C4-2B (cell line): ENCODE results near the gene C19orf85.
"Not testable (repeated sequence)": the region's sequence is repeated elsewhere in the genome, so short reads cannot be mapped to it uniquely, and the experiment has no call there.

Experiments
- H3K27ac ChIP-seq: fragments of 450-650 bp; 2 replicates; pipeline ENCODE4 v1.5.1; 2017
- ZFX ChIP-seq: fragments of 450-650 bp; IDR thresholded peaks from 2 replicates; pipeline ENCODE4 v1.6.1; 2017
- TF ChIP-seq, protein P1 (sequence below): fragments of 450-650 bp; conservative IDR thresholded peaks from 2 replicates; pipeline ENCODE4 v1.5.1; 2017; ENCODE audit warnings: mild to moderate bottlenecking

The C19orf85 gene

DNA sequence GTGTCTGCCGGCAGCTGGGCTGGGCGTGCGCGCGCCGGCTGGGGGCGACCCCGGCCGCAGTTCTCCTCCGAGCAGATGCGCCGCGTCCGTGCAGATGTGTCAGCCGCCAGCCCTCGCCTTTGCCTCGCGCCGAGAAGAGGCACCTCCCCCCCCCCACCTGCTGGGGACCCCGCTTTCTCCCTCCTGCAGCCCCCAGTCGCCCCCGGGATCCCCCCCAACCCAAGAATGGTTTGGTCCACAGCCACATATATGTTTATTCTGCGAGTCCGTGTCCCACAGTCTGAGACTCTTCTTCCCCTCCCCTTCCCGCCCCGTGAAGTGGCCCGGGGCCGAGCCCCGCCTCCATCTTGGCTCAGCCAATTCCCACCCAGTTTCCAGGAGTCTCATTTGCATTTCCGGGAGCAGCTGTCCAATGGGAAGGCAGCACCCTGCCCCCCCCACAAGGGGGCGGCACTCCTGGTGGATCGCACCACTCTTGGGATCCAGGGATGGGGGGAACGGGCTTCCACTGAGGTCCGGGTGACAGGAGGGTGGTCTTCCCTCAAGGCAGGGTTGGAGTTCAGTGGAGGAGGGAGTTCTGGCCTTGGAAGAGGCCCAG, 11.7 kb downstream of the C19orf85 start:
- no peak overlapping the region for H3K27ac ChIP-seq
- TF ChIP-seq ZFX = no peak
- TF ChIP-seq, protein P1, sequence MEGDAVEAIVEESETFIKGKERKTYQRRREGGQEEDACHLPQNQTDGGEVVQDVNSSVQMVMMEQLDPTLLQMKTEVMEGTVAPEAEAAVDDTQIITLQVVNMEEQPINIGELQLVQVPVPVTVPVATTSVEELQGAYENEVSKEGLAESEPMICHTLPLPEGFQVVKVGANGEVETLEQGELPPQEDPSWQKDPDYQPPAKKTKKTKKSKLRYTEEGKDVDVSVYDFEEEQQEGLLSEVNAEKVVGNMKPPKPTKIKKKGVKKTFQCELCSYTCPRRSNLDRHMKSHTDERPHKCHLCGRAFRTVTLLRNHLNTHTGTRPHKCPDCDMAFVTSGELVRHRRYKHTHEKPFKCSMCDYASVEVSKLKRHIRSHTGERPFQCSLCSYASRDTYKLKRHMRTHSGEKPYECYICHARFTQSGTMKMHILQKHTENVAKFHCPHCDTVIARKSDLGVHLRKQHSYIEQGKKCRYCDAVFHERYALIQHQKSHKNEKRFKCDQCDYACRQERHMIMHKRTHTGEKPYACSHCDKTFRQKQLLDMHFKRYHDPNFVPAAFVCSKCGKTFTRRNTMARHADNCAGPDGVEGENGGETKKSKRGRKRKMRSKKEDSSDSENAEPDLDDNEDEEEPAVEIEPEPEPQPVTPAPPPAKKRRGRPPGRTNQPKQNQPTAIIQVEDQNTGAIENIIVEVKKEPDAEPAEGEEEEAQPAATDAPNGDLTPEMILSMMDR = no peak

DNA sequence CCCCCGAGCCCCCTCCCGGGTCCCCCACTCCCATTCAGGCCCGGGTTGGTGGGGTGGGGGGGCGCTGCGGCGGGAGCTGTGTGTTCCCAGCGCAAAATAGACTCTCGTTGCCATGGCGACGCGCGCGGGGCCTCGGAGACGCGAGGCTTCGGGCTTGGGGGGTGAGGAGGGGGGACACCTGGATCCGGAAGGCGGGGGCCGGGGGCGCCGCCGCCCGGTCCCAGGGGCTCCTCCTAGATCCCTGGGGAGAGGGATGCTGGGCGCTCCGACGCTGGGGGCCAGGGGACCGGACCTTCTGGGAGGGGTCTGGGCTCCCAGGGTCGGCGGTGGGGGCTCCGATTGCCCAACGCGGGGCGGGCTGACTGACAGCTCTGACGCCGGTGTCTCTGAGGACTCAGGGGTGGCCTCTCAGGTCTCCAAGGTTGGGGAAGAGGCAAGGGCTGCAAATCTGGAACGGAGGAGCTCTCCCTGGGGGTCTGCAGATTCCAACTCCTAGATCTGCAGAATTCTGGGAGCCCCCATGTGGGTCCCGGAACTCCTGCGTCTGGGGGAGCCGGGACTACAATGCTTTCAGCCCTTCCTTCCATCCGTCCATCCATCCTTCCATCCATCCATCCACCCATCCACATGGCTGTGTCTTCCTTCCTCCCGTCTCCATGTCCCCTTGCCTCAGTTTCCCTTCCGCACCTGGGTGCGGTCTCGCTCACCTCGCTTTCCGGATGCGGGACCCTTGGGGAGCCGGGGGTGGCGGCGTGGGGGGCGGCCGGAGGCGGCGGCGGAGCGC, 12.4 kb downstream of the C19orf85 start:
- no peak for TF ChIP-seq ZFX
- TF ChIP-seq, protein P1 = no peak
- no peak overlapping the region for H3K27ac ChIP-seq

DNA sequence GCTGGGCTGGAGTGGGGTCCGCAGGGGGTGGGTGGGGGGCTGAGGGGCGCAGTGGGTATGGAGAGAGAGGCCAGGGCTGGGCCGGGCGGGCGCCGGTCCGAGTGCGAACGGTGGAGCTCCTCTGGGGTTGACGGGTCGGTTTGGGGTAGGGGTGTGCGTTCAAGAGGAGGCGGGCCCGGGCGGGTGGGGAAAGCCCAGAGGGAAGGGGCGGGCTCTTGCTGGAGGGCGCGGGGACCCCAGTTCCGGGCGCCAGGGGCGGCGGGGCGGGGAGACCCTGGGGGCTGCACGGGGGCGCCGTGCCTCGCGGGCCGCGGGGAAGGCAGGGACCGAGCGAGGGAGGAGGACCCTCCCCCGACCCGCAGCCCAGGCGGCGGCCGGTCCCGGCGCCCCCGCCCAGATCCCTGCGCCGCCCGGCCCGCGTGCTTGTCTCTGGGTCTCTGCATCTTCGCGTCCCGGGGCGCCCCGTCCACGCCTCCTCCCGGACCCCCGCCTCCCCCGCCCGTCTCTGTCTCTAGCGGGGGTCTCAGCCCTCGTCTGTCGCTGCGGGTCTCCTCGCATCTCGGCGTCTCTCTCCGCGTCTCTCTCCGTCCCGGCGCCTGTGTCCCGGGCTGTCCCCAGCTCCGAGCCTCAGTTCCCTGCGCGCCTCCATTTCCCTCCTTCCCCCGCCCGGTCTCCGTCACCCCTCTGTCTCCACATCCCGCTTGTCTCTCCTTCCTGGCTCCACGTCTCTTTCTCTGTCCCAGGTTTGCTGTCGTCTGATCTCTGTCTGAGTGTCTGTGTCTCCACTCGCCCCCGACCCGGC, 13.2 kb downstream of the C19orf85 start:
- H3K27ac ChIP-seq = no peak overlapping the region
- TF ChIP-seq ZFX = no peak
- TF ChIP-seq, protein P1 = no peak

DNA sequence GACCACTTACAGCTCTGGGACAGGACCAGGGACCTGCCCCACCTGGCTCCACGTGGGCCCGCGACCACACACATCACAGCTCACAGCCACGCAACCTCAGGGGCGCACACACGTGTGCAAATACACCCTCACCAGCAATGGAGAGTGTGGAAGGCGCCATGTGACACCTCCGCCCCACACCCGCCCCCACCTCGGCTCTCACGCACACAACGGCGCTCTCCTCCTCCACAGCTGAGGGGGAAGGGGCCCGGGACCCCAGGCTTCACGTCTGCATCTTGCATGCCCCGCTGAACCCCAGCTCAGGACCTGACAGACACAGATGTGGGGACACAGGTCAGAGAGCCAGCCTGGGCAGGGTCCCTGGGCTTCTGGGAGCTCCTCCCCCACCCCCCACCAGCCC, 15.1 kb downstream of the C19orf85 start:
- no peak overlapping the region for H3K27ac ChIP-seq
- TF ChIP-seq, protein P1 = no peak
- TF ChIP-seq ZFX = no peak

DNA sequence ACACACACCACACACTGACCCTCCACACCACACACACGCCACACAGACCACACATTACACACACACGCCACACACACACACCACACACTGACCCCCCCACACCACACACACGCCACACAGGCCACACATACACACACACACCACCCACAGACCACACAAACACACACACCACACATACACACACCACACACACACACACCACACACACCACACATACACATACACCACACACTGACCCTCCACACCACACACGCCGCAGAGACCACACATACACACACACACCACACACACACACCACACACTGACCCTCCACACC, 16.4 kb downstream of the C19orf85 start:
- not testable (repeated sequence) for H3K27ac ChIP-seq

DNA sequence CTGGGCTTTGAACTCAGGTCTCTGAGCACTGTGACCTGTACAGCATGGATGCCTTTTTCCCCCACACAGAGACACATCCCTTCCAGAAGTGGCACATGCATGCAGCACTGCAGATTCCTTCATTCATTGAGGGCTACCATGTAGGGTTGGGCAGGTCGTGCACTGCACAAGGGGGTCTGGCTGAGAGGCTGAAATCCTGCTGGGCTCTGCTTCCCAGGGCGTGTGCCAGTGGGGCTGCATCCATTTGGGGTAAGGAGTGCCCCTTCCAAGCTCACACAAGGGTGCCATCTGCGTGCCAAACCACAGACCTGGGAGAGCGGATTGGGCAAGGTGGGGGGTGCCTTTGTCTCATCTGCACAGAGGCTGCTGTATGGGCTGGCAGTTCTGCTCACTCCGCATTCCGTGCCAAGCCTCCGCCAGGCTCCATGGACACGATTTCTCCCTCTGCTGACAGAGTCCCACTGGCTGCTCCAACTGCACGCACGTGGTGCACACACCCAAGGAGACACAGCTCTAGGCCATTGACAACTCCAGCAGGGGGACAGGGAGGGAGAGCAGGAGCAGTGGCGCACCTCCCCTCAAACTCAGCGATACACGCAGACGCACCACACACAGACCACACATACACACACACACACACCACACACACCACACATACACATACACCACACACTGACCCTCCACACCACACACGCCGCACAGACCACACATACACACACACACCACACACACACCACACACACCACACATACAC, 17.0 kb downstream of the C19orf85 start:
- H3K27ac ChIP-seq = no peak overlapping the region
- TF ChIP-seq, protein P1 = no peak
- TF ChIP-seq ZFX = no peak

DNA sequence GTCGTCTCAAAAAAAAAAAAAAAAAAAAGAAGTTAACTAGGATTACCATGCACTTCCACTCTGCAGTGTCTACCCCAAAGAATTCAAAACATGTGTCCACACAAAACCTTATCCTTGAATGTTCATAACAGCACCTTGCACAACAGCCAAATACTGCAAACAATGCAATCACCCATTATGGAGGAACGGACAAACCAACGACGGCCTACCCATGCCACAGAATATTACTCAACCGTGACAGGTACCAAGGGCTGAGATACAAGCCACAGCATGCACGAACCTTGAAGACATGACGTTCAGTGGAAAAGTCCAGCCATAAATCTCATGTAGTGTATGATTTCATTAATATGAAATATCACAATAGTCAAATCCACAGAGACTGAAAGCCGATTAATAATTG, 18.5 kb downstream of the C19orf85 start:
- TF ChIP-seq, protein P1 = no peak
- TF ChIP-seq ZFX = peak; percentile 12; the same call in 1 of the 2 replicates
- H3K27ac ChIP-seq = no peak overlapping the region
